GM21529 (cell line): ENCODE measurements around the gene SPRR5.

Source experiments
- ATAC-seq: cut with Tn5 transposase; IDR thresholded peaks from one replicate; pipeline ENCODE4 v1.9.1; 2021; ENCODE audit not compliant: unreplicated experiment

SPRR5 gene

DNA sequence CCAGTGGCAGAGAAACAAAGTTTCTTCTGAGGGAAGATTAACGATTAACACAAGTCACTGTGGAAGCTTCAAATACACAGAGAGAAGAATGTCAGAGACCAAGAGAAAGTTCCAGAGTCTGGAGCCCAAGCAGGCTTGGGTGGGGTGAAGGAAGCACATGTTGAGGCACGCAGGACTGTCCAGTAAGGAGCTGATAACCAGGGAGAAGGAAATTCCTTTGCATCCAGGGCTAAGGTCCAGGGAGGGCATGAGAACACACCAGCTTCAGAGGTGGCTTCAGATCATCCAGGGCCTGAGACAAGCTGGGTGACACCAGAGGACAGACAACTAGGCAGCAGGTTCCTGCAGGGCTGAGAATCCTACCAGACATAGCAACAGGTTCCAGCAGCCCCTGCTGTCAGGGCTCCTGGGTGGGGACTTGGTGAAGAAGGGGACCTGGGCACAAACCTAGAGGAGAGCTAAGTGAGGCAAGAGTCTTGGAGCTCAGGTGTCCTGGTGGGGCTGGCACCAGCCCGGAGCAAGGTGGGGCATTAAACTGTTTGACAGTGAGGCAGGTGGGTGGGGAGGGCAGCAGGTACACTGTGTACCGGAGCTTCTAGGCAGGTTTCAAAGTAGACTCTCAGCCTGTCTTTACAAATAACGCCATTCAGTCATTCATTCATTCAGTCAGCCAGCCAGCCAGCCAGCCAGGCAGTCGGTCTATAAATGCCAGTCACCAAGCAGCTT is 34.3 kb downstream of the SPRR5 start:
- ATAC-seq, result no peak

DNA sequence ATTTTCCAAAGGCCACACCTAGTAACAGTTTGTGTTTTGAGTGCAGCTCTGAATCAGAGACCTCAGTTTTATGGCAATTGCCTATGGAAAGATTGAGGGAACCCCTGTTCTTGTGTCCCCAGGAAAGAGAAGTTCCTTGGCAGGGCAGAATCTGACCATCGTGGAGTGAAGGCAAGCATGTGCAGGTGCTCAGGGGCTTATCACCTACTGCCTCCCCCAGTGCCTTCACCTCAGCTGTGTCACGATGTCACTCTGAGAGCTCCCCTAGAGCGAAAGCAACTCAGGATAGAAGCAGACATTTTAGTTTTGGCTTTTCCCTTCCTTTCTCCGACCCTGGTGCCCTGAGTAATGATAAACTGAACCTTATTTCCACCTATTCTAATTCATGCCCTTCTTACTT is 35.1 kb downstream of the SPRR5 start:
- no peak for ATAC-seq

DNA sequence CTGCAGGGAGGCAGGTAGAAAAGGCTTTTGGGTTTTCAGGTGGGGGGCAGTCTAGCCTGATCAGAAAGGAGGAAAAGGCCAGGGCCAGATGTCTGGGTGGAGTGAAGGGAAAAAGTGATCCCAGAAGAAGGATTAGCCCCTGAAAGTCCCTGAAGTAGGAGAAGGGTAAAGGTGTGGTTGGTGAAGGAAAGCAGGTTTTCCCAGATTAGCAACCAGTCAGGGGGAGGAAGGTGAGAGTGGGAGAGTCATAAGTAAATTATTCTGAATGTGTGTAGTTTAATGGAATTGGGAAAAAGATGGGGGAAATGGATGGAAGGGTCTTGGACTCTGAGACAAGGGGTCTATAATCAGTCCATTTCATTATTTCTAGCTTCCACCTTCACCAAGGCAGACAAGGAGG is 36.2 kb downstream of the SPRR5 start:
- ATAC-seq, result no peak

DNA sequence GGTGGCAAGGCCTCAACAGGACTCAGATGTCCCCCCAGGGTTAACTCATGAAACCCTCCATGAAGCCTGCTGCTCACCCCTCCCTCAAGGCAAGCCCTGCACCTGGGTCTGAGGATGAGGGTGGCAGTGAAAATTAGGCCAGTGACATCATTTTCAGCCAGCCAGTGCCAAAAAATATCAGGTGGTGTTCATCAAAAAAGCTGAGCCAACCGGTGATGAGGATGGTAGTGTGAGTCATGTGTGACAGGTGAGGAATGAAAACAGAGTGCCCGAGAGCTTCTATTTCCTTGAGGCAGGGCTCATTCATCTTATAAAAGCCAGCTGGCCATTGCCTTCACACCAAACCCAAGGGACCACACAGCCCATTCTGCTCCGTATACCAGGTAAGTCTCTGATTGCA is 36.7 kb downstream of the SPRR5 start, which contains the start of gene SPRR1A:
SPRR1A (plus strand) TSS at position 339 of the 400 bp plus-strand sequence. CDS start 1,150 bp downstream, outside the sequence.
- ATAC-seq, result no peak

DNA sequence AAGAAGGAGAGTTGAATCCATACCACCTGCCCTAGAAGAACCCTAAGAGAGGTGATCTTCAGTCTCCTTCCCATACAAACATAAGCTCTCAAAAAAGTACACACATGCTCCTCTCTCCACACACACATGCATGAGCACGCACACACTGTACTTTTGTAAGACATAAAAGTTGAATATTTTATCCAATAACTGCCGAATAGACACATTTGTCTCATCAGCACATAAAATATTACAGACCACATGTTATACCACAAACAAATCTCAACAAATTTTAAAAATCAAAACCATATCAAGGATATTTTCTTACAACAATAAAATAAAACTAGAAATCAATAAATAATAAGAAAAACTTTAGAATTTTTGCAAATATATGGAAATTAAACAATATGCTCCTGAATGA is 39.6 kb downstream of the SPRR5 start:
- no peak for ATAC-seq

DNA sequence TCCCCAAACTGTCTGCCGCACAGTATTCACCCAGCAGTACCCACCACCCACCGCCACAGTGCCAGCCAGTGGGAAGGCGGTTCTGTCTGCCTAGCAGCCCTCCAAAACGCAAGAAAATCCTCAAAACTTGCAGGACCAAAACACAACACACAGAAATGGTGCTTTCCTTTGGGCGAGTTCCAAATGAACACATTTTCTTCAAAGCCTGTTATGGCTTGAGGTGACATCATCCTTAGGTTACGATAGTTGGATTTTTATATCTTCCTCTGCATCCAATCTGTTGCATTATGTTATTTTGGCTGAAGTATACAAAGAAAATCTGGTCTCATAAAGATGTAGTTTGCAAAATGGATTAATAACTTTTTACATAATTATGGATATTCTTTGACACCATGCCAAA is 46.2 kb downstream of the SPRR5 start:
- no peak for ATAC-seq

DNA sequence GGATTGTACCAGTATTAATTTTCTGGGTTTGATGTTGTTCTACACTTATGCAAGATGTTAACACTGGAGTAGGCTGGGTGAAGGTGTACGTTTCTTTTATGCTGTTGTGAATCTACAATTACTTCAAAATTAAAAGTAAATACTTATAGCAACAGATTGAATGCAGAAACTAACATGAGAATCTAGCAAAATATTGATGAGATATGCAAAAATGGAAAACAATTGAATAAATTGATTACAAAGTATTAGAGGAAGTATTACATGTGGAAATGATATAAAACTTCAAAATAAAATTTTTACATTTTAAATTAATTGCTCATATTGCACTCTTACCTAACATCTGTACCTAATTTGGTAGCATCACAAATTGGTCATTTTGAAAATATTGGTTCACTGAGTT is 48.8 kb downstream of the SPRR5 start:
- ATAC-seq, result no peak

DNA sequence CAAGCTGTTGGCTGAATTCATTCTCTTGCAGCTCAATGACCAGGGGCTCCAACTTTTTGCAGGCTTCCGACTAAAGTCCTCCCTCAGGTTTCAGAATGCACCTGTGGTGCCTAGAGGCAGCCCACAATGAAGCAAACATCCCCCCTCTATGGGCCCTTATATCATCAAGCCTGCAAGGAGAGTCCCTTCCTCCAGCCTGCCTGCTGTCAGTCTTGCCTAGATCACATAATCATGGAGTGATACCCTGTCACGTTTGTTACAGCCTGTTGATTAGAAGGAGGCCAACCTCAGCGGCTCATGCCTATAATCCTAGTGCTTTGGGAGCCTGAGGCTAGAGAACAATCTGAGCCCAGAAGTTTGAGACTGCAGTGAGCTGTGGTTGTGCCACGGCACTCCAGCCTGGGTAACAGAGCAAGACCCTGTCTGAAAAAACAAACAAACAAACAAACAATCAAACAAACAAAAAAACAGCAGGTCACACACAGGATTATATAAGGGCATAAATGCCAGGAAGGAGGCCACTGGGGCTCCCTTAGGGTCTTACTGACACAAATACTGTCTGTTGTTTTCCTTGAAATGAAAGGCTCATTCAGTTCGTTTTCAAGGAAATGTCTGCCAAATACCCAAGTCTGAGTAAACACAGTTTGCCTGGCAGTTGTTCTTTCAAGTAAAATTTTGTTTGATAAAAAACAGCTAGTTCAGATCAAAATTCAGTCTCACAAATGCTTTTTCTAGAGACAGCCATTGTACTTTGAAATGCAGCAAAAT is 49.8 kb downstream of the SPRR5 start:
- ATAC-seq, result no peak

DNA sequence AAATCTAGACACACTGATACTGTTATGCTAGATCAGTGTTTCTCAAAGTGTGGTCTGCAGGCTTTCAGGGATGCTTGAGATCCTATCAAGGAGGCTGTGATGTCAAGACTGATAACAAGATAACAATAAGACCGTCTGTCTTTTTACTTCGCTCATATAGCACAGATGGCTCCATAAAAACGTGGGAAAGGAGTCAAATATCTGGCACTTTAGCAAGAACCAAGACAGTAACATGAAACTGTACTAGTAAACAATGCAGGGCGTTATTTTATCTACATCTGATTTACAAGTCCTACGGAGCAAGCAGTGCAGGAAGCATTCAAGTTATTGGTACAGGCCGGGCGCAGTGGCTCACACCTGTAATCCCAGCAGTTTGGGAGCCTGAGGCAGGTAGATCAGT is 50.9 kb downstream of the SPRR5 start:
- ATAC-seq, result no peak

DNA sequence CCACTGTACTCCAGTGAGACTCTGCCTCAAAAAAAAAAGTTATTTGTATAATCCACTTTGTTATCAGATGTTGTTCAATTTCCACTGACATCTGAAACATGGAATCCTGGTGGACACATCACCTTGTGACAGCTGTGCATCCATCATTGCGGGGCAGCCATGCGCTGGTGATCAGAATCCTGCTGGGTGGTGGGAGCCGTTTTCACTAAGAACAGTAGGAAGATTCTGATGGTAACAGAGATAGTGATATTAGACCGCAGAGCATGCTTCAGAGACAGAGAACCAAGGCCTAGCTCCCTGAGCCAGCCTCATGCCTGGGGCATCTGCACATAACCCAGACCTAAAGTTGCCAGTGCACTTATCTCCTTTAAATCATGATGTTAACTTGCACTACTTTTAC is 51.5 kb downstream of the SPRR5 start:
- ATAC-seq, result no peak
